B cell (primary cell): ENCODE data around the gene TUT4.

ENCODE experiments used
- CTCF ChIP-seq: fragments of 200-600 bp; IDR thresholded peaks from one replicate; pipeline ENCODE4 v1.8.0; 2022; ENCODE audit warnings: antibody characterized with exemption, mild to moderate bottlenecking
- EZH2 ChIP-seq: IDR thresholded peaks from 2 replicates; pipeline ENCODE4 v1.6.1; 2012; ENCODE audit warnings: borderline replicate concordance, low read depth, mild to moderate bottlenecking, moderate library complexity, low read length; ENCODE audit not compliant: insufficient read depth, poor library complexity, severe bottlenecking

- TF ChIP-seq CTCF (no peak), EZH2 (no peak)
Measured at GRCh38 chr1:52592637-52593323, 39.9 kb upstream of the TUT4 start.
